HL-60 (cell line): ENCODE measurements around the gene ADAMTSL5.

Experiments
- DNase-seq, 2 experiments: peaks; one replicate each; pipeline ENCODE4 v3.0.0-alpha.2; 2010 to 2020; ENCODE audit warnings: low read depth in 1 of 2, low spot score in 1 of 2
- H3K27ac ChIP-seq: fragments of 250-450 bp; sonication (Bioruptor Pico); replicated peaks from 2 replicates; pipeline ENCODE4 v1.5.1; 2020; ENCODE audit warnings: mild to moderate bottlenecking, moderate library complexity
- H3K27me3 ChIP-seq: fragments of 250-450 bp; sonication (Bioruptor Pico); 2 replicates; pipeline ENCODE4 v1.5.1; 2021; ENCODE audit warnings: mild to moderate bottlenecking, moderate library complexity; ENCODE audit not compliant: insufficient read depth, poor library complexity, severe bottlenecking
- H3K4me3 ChIP-seq: replicated peaks from 2 replicates; pipeline ENCODE4 v1.5.1; 2011; ENCODE audit warnings: mild to moderate bottlenecking, control low read depth, low read length; ENCODE audit not compliant: insufficient read depth
- CTCF ChIP-seq: IDR thresholded peaks from one replicate; pipeline ENCODE4 v1.5.1; 2011; ENCODE audit warnings: low read length, control low read depth, inconsistent platforms; ENCODE audit not compliant: insufficient read depth
- GABPA ChIP-seq: IDR thresholded peaks from 2 replicates; pipeline ENCODE4 v1.6.1; 2012; ENCODE audit warnings: low read depth
- POLR2AphosphoS5 ChIP-seq: IDR thresholded peaks from 2 replicates; pipeline ENCODE4 v1.6.1; 2012; ENCODE audit warnings: low read depth
- REST ChIP-seq: IDR thresholded peaks from 2 replicates; pipeline ENCODE4 v1.6.1; 2012; ENCODE audit warnings: low read depth; ENCODE audit not compliant: insufficient replicate concordance
- SPI1 ChIP-seq: IDR thresholded peaks from 2 replicates; pipeline ENCODE4 v1.6.1; 2012; ENCODE audit warnings: low read depth, mild to moderate bottlenecking, borderline replicate concordance

Gene ADAMTSL5

GRCh38 chr19:1469255-1470054 lies 43.4 kb downstream of the ADAMTSL5 start:
- H3K4me3 ChIP-seq = no peak overlapping the region
- no peak for TF ChIP-seq SPI1
- no peak for TF ChIP-seq REST
- TF ChIP-seq GABPA = no peak
- no peak for TF ChIP-seq CTCF
- no peak for TF ChIP-seq POLR2AphosphoS5
- no peak for DNase-seq
- H3K27me3 ChIP-seq = peaks cover 48% of the 10 kb centered on the region
- H3K27ac ChIP-seq = no peak overlapping the region

DNA sequence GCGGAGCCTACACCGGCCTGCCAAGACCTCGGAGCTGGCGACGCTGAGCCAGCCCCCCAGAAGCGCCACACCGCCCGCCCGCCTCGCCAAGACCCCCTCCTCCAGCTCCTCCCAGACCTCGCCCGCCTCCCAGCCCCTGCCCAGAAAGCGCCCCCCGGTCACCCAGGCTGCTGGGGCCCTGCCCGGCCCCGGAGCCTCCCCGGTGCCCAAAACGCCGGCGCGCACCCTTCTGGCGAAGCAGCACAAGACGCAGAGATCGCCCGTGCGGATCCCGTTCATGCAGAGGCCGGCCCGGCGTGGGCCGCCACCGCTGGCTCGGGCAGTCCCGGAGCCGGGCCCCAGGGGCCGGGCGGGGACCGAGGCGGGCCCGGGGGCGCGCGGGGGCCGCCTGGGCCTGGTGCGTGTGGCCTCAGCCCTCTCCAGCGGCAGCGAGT lies 44.0 kb downstream of the ADAMTSL5 start:
- TF ChIP-seq GABPA (no peak), REST (no peak), CTCF (no peak), POLR2AphosphoS5 (no peak), SPI1 (no peak)
- Histone ChIP-seq H3K27me3 (peaks cover 48% of the 10 kb centered on the region), H3K4me3 (no peak overlapping the region), H3K27ac (no peak overlapping the region)
- DNase-seq = peak in 1 of 2 experiments; percentile 50

DNA sequence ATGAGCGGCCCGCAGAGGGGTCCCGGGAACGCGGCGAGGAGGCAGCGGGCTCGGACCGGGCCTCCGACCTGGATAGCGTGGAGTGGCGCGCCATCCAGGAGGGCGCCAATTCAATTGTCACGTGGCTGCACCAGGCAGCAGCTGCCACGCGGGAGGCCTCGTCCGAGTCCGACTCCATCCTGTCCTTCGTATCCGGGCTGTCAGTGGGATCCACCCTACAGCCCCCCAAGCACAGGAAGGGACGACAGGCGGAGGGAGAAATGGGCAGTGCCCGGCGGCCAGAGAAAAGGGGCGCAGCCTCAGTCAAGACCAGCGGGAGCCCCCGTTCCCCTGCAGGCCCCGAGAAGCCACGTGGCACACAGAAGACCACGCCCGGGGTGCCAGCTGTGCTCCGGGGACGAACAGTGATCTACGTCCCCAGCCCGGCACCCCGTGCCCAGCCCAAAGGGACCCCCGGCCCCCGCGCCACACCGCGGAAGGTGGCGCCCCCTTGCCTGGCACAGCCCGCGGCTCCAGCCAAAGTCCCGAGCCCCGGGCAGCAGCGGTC lies 44.5 kb downstream of the ADAMTSL5 start:
- Histone ChIP-seq H3K4me3 (no peak overlapping the region), H3K27ac (no peak overlapping the region), H3K27me3 (peaks cover 48% of the 10 kb centered on the region)
- TF ChIP-seq CTCF (no peak), SPI1 (no peak), POLR2AphosphoS5 (no peak), GABPA (no peak), REST (no peak)
- DNase-seq = no peak
